SK-N-SH treated with all-trans-retinoic acid at 6 μM for 48 hours (cell line): ENCODE measurements around the gene GRIK1.
A peak's percentile ranks its signal among the peaks of the same experiment; 100 is the strongest.

Experiments
- ARNTL ChIP-seq: fragments of 450-650 bp; formaldehyde crosslinking; IDR thresholded peaks from 2 replicates; pipeline ENCODE4 v1.5.0; 2020; ENCODE audit warnings: low read depth, mild to moderate bottlenecking, moderate library complexity, borderline replicate concordance
- BACH2 ChIP-seq: fragments of 250-450 bp; sonication (Bioruptor Pico); IDR thresholded peaks from 2 replicates; pipeline ENCODE4 v1.9.0; 2021; ENCODE audit warnings: mild to moderate bottlenecking, borderline replicate concordance
- CSDC2 ChIP-seq: fragments of 250-450 bp; sonication (Bioruptor Pico); IDR thresholded peaks from 2 replicates; pipeline ENCODE4 v1.5.0; 2020; ENCODE audit warnings: mild to moderate bottlenecking, moderate library complexity
- CSRNP3 ChIP-seq: fragments of 250-450 bp; sonication (Bioruptor Pico); IDR thresholded peaks from 2 replicates; pipeline ENCODE4 v1.5.1; 2021; ENCODE audit warnings: mild to moderate bottlenecking, moderate library complexity
- OSR1 ChIP-seq: fragments of 250-450 bp; sonication (Bioruptor Pico); IDR thresholded peaks from 2 replicates; pipeline ENCODE4 v1.8.0; 2022; ENCODE audit warnings: moderate library complexity, mild to moderate bottlenecking, inconsistent platforms
- PATZ1 ChIP-seq: fragments of 250-450 bp; sonication (Bioruptor Pico); IDR thresholded peaks from 2 replicates; pipeline ENCODE4 v1.8.0; 2020; ENCODE audit warnings: mild to moderate bottlenecking, moderate library complexity, borderline replicate concordance
- TSHZ2 ChIP-seq: fragments of 250-450 bp; sonication (Bioruptor Pico); IDR thresholded peaks from 2 replicates; pipeline ENCODE4 v1.5.0; 2020; ENCODE audit warnings: mild to moderate bottlenecking, moderate library complexity
- ZC3H10 ChIP-seq: fragments of 250-450 bp; sonication (Bioruptor Pico); IDR thresholded peaks from 2 replicates; pipeline ENCODE4 v1.5.1; 2021; ENCODE audit warnings: mild to moderate bottlenecking, moderate library complexity
- ZFP30 ChIP-seq: fragments of 450-650 bp; formaldehyde crosslinking; IDR thresholded peaks from 2 replicates; pipeline ENCODE4 v1.5.0; 2022; ENCODE audit warnings: mild to moderate bottlenecking, moderate library complexity
- ZNF70 ChIP-seq: fragments of 450-650 bp; formaldehyde crosslinking; IDR thresholded peaks from 2 replicates; pipeline ENCODE4 v1.5.0; 2020; ENCODE audit warnings: mild to moderate bottlenecking, moderate library complexity

- TF ChIP-seq ZC3H10 (CRISPR knock-in tag), result peak; percentile 70; the same call in 1 of the 2 replicates
- TF ChIP-seq ZFP30 (CRISPR knock-in tag), result no peak
- no peak for TF ChIP-seq PATZ1 (CRISPR knock-in tag)
- no peak for TF ChIP-seq ZNF70 (CRISPR knock-in tag)
- TF ChIP-seq ARNTL (CRISPR knock-in tag), result no peak
- no peak for TF ChIP-seq BACH2 (CRISPR knock-in tag)
- no peak for TF ChIP-seq CSDC2 (CRISPR knock-in tag)
- TF ChIP-seq TSHZ2 (CRISPR knock-in tag), result no peak
- TF ChIP-seq CSRNP3 (CRISPR knock-in tag), result no peak
- TF ChIP-seq OSR1 (CRISPR knock-in tag), result no peak
These were observed 283.1 kb downstream of the GRIK1 start for GRCh38 chr21:29656504-29657239.
